NCI-H187 (cell line): ENCODE data around the gene MRPS11.
"Not testable (repeated sequence)": the region's sequence is repeated elsewhere in the genome, so short reads cannot be mapped to it uniquely, and the experiment has no call there.

ENCODE experiments used
- DNase-seq, 2 experiments: peaks; one replicate each; lab custom pipeline; 2025; lab: John Stamatoyannopoulos, UW

MRPS11 gene

DNA sequence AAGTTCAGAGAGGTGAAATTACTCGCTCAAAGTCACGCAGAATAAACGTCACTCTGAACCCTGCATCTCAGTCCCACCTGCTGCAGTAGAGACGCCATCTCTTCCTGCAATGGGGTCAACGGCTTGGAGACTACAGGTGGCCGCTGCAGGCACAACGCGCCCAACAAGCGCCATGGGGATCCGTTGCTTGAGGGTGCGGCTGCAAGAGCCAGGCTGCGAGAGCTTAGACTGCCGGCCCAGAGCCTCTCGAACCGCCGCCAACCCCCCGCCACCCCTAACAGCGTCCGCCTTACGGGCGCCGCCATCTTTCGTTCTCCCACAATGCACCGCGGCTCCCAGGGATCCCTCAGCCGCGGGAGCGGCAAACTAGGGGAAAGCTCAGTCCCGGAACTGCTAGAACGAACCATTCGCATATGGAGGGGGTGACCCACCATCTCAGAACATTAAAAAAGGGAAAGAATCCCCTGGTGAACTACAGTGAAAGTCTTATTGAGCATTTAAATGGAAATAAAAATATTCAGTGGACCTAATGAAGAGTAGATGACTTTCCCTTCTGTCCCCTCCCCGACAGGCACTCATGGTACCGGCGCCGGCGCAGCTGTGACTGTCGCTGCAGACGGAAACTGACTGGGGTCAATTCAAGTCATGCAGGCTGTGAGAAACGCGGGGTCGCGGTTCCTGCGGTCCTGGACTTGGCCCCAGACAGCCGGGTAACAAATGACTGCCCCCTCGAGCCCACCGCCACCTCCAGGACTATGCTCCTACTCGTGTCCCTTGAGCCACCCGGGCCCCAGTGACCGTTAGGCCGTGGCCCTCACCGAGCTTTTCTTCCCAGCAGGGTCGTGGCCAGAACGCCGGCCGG lies at the start of gene MRPS11, which contains the start of gene MRPL46:
Gene MRPS11, plus strand, starts transcription at position 636 of the 862 bp plus-strand sequence. Its CDS starts 10 bp downstream, at position 646.
Gene MRPL46, minus strand, starts transcription at position 316 of the 862 bp plus-strand sequence. Its CDS starts 11 bp downstream, at position 305.
- peak; percentile 78 to 86 for DNase-seq

DNA sequence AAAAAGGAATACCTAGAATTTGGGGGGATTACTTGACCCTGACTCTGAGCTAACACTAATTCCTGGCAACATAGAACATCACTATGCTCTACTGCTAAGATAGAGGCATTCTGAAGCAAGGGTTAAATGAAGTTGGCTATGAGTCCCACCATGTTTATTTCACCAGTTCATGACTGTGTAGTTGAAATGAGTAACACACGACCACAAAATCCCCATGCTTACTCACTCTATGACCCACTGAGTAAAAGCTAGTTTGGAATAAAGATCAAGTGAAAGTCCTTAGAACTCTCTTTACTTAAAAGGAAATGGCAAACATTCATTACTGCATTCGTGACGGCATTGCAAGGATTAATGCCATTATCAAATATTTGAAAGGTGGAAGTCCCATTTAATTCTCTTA lies 47.7 kb upstream of the MRPS11 start:
- DNase-seq = no peak

DNA sequence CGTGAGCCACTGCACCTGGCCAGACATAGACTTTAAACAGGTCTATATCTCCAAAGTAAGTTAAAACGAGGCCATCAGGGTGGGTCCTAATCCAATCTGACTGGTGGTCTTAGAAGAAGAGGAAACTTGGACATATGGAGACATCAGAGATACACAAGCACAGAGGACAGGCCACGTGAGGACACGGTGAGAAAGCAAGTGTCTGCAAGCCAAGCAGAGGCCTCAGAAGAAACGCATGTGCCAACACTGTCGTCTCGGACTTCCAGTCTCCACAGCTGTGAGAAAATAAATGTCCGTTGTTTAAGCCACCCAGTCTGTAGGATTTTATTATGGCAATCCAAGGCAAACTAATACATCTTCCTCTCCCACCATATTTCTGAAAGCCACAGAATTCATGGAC lies 44.2 kb upstream of the MRPS11 start:
- DNase-seq = no peak

DNA sequence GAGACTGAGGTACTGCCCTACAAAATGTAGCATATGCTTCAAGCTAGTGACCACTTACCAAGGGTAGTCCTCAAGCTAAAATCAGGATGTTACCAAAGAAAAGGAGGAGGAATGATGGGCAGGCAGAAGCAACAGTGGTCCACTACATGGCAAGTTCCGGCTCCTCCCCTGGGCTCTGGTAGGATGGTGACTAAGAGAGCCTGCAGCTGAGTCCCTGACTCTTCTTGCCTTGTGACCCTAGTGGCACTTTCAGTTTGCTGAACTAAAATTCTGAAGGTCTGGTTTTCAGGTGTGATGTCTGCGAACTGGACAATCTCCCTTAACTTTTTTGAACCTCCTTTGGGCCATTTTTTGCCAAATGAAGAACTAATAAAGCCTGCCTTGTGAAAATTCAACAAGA lies 41.2 kb upstream of the MRPS11 start:
- no peak for DNase-seq

DNA sequence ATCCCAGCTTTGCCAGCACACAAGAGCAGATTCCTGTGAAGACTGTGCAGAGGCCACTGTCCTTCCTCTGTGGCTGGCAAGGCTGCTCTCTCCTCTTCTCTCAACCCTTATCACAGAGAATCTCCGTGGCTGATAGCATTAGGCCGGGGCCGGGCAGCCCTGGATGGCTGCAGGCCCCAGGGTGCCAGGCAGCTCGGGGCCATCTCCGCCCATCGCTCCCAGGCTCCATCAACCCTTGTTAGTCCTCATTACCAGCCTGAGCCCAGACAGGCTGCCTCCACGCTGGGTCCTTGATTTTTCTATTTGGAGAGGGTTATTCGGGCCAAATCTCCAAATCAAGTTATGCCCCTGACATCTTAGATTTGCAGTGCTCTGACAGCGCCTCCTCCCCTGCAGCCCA lies 39.5 kb upstream of the MRPS11 start:
- no peak for DNase-seq

DNA sequence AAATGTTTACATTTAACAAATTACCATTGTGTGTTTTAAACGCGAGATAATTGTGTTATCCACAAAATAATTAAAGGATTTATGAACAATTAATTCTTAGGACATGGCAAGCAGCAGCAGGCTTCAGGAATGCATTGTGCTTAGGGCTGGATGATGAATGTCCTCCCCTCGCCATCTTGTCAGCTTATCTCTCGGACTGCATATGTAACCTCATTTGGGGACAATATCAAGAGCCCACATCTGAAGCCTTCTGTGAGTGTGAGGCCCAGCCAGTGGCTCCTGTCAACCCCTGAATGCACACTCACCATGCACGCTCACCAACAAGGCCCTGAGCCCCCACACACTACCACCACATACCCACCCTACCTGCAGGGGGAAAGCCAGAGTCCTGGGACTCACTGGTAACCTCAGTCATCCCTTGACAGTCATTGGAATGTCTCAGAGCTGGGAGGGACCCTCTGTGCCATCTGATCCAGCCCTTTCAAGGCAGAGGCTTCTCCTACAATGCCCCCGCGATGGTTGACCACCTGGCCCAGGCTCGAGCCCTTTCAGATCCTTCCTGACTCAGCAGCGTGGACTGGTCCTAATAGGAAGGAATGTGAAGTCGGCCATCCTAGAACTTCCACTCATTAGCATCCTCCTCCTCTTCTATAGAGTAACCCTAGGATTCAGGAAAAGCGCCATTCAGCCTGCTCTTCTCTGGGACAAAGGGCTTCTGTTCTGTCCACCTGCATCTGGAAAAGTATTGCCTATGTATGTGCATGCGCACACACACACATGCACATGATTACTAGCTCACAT lies 38.5 kb upstream of the MRPS11 start:
- no peak for DNase-seq

DNA sequence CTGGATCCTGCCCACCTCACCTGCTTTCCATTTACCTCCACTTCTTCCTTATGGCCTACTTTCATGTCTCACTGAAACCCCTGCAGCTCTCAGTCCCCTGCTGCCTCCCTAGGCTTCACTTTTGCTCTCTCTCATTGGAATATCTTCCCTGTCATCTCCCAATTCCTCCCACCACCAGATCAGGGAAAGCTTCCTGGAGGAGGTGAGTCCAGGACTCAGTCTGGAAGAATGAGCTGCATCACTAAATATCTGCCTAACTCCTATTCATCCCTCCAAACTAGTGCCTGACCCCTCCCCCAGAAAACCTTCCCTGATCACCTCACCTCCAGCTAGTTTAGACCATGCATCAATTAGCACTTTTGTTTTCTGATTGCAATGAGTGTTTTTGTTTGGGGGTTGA lies 37.5 kb upstream of the MRPS11 start:
- DNase-seq = no peak

DNA sequence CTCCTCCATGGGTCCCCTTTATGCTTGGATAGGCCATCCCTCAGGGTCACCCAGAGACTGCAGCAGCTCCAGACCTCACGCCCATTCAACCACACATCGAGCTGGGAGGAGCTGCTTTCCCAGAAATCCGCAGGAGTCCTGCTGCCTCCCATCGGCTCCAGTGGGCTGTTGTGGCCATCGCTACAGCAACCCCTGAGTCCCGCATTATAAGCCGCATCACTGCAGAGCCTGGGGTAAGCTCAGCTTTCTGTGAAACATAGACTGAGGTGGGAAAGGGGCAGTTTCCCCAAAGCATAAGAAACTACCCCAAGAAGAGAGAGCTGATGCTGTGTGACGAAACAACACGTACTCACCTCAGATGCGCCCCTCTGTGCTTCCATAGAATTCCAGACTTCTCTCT lies 36.1 kb upstream of the MRPS11 start:
- no peak for DNase-seq

DNA sequence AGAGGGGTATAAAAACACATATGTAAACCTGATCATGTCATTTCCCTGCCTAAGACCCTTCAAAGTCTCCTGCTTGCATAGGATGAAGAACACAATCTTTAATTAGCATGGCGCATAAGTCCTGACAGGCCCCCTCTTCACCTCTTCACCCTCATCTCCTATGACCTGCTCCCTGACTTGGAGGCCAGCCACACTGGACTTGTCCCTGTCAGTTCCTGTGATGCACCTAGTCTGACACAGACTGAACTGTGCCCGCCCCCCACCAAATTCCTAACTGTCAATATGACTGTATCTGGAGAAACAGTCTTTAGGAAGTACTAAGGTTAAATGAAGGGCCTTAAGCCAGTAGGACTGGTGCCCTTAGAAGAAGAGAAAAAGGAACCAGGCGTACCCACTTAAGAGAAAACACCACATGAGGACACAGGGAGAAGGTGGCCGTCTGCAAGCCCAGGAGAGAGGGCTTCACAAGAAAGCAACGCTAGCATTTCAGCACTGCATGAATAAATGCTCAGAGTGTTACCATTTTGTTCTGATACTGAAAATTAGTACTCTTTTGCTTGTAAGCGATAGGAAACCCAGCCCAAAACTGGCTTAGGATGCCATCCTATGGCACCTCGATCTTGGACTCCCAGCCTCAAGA lies 34.3 kb upstream of the MRPS11 start:
- no peak for DNase-seq

DNA sequence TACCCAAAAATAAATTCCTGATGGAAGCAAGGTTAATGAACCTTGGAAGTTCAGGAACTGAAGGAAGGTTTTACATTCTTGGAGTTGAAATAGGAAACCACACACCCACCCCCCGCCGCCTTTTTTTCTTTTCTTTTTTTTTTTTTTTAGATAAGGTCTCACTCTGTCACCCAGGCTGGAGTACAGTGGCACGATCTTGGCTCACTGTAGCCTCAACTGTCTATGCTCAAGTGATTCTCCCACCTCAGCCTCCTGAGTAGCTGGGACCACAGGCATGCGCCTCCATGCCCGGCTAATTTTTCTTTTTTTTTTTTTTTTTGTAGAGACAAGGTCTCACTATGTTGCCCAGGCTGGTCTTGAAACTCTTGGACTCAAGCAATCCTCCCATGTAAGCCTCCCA lies 33.4 kb upstream of the MRPS11 start:
- DNase-seq = not testable (repeated sequence)

DNA sequence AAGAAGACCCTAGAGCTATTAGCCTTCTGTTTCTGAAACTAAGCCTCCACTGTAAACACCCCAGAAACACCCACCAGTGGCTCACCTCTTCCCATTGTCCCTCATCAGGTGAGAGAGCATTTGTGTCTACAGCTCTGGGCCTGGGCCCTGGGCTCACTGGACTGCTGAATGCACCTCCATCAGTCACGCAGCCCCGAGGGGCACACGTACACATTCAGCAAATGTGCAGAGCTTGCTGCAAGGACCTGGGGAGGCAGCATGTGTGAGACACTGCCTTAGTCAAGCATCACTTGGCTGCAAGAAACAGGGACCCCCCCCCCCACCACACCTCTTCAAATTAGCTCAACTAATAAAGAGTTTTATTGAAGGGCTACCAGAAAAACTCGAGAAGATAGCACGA lies 29.3 kb upstream of the MRPS11 start:
- DNase-seq = no peak

DNA sequence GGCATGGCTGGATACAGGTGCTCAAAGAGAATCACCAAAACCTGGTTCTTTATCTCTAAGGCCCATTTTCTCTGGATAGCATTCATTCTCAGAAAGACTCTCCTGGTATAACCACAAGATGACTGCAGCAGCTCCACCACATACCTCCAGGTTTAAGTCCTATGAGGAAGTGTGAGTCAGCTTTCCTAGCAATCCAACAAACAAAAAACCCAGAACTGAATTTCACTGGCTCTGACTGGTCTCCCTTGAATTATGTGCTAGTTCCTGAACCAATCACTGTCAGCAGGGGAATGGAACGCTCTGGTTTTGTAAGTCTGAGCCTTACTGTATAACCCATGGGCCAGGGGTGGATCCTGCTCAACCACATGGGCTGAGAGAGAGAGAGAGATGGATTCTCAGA lies 27.5 kb upstream of the MRPS11 start:
- DNase-seq = no peak

DNA sequence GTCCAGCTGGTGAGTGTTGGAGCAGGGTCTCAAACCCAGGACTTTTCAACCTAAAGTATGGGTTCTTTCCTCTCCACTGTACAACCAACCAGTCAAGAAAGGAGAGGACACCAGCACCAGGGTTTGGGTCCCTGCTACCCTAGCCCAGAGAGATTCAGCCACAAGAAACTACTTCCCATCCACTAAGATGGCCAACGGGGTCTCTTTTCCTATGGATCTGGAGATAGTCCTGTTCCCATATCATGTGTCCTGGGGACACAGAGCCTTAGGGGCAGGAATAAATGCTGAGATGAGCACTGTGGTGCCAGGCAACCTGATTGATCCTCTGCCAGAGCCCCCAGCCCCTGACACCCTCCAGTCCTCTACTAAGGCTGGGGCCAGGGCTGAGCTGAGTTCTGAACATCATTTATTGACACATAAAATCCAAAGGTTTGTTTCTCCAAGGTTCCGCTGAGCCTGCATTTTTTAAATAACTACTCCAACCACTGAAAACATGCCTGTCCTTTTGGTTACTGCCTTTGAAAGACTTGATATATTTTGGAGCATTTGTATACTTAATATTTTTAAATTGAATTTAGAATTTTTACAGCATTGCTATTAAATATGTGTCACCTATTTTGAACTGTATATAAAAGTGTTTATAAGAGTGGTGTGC lies 26.3 kb upstream of the MRPS11 start:
- DNase-seq = no peak

DNA sequence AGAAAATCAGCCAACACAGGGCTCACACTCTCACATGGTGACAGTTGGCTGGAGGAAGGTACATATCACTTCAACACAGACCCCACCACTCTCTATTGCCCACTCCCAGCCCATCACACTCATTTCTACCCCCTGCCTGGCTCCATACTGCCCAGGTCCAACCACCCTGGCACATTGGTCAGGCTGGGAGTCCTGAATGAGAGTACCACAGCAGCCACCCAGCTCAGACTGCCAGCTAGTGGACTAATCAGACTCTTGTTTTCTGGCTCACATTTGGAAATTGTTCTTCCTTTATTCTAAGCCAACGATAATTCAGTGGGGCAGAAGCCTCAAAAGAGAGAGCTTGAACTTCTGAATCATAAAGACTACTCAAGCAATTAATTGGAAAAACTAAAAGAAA lies 20.3 kb upstream of the MRPS11 start:
- no peak for DNase-seq

DNA sequence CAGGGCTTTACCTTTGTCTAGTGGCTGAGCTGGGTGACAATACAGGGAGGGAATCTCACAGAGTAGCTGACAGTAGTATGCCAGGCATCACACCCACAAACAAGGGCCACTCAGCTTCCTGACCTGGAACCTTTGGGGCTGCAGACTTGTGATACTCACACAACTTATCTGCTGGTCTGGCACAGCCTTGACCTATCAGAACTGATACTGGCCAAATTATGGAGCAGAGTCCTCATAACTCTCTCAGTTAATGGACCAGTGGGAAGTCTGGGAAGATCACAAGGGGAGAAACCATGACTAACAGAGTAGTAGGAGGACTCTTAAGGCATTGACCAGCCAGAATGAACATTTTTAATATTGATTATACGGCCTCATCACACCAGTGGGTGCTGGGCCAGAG lies 19.8 kb upstream of the MRPS11 start:
- no peak for DNase-seq

DNA sequence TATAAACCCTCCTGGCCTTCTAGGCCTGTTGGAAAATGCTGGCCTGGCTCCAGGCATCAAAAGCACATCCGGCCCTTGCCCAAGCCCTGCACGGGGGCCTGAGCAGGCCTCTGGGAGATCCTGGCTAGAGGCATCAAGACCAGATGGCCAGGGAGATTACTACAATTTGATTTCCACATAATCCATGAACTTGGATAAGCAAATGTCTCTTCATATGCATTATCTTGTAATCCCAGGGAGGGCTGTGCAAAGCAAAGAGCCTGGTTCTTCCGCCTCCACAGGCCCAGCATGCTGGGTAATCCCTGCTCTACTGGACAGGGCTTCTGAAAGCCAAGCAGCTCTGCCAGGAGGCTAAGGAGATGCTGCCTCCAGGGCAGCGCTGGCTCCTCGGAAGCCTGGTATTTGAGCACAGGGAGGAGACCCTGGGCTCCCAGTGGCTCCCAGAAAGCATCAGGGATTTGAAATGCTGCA lies 18.5 kb upstream of the MRPS11 start:
- no peak for DNase-seq

DNA sequence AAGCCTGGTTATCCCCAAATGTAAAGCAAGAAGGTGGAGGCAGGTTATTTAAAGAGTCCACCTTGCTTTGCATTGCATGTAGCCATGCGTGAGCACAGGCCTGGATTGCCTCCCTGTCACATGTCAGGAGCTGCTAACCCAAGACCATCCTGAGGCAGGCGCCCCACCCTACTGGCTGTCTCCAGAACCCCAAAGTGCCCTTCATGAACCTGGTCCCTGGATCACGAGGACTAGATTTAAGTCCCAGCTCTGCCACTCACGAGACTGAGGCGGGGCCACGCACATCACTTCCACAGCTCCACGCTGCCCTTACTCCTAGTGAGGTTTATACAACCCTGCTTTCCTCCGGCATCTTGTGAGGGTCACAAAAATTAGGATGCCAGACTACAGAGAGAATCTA lies 17.9 kb upstream of the MRPS11 start:
- DNase-seq = no peak

DNA sequence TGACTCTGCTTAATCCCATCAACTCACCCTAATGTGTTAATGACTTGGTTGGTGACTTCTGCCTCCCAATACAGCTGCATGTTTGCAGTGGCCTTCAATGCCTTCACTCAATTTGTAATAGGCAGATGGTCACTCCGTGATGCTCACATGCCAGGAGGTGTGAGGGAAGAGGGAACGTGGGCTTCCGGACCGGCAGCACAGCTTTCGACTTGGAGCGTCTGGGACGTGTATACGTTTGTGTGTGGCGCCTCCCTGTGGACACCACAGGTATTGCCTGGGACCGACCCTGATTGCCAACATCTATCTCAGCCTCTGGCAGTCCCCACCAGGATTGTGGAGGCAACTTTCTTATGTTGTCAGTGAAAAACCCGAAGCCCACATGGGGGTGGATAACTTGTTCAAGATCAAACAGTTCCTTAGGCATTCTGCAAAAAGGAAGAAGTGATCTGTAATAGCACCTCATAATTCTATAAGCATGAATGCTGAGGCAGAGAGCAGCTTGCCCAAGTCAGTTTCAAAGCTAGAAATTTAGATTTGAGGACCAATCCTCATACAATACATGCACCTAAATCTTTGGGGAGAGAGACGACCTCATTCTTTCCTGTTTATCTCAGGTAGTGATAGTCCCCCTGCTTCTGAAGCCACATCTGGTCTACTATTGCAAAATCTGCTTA lies 17.2 kb upstream of the MRPS11 start:
- peak; percentile 7 to 9 for DNase-seq

DNA sequence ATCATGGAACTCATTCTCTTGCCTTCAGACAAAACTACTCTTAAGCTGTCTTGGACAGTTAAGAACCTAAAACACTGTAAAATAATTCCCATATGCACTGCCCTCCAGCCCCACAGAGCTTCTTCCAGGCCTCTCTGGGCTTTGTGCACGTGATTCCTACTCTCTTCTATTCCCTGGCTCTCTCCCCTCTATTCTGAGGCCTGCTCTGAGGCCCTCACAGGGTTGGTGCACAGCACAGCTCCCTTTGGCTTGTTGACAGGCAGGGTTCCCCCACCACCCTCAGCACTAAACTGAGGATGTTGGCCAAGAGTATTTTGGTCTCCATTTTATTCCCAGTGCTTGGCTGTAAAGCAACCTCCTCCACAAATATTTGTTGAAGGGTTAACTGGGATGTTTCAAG lies 13.9 kb upstream of the MRPS11 start:
- no peak for DNase-seq

DNA sequence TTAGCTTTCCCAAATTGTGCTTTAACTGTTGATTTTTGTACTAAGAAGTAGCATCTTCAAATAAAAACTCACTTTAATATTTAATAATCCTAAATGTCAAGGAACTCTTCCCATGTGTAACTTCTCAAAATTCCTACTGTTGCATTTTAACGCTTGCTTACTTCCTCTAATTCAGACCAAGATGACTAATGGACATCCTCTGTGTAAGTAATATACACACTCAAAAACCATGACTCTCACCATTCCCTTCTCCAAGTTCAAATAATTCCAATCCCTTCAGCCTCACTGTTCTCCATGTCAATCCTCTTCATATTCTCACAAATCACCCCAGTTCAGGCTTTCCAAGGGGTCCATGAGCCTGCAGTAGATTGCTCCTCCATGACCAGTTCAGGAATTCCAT lies 13.3 kb upstream of the MRPS11 start:
- no peak for DNase-seq
